HepG2 (cell line): ENCODE measurements around the gene RHOT2. TPM values are rescaled to one million over a fixed set of nuclear protein-coding genes. Genes with fewer than 3 reads are reported as not detected.
A peak's percentile ranks its signal among the peaks of the same experiment; 100 is the strongest.

Experiments
- KAT7 ChIP-seq: IDR thresholded peaks from 2 replicates; pipeline ENCODE4 v1.6.1; 2018; ENCODE audit warnings: borderline replicate concordance, missing compliant biosample characterization
- NFE2 ChIP-seq: sonication (generic); formaldehyde crosslinking; IDR thresholded peaks from 2 replicates; pipeline ENCODE4 v1.4.0; 2020; ENCODE audit warnings: missing genetic modification reagents
- PTBP1 ChIP-seq: fragments of 200-400 bp; formaldehyde crosslinking; IDR thresholded peaks from 2 replicates; pipeline ENCODE4 v1.6.1; 2018; ENCODE audit warnings: low read length, low read depth; ENCODE audit not compliant: poor library complexity, severe bottlenecking
- RARA ChIP-seq: IDR thresholded peaks from 2 replicates; pipeline ENCODE4 v1.6.1; 2016; ENCODE audit warnings: missing genetic modification reagents, missing compliant biosample characterization
- THYN1 ChIP-seq: sonication (generic); formaldehyde crosslinking; IDR thresholded peaks from 2 replicates; pipeline ENCODE4 v1.8.1; 2023; ENCODE audit warnings: low read depth, mild to moderate bottlenecking, moderate library complexity, missing genetic modification reagents, borderline replicate concordance
- ZNF20 ChIP-seq: sonication (generic); formaldehyde crosslinking; IDR thresholded peaks from 2 replicates; pipeline ENCODE4 v1.4.0; 2020; ENCODE audit warnings: mild to moderate bottlenecking, moderate library complexity, missing genetic modification reagents
- ZNF224 ChIP-seq: sonication (generic); formaldehyde crosslinking; IDR thresholded peaks from 2 replicates; pipeline ENCODE4 v1.5.0; 2020; ENCODE audit warnings: mild to moderate bottlenecking, missing genetic modification reagents
- ZNF251 ChIP-seq: sonication (generic); formaldehyde crosslinking; IDR thresholded peaks from 2 replicates; pipeline ENCODE4 v1.9.0; 2021; ENCODE audit warnings: mild to moderate bottlenecking, missing genetic modification reagents
- ZNF446 ChIP-seq: sonication (generic); formaldehyde crosslinking; IDR thresholded peaks from 2 replicates; pipeline ENCODE4 v1.5.0; 2020; ENCODE audit warnings: mild to moderate bottlenecking, missing genetic modification reagents
- ZNF674 ChIP-seq: sonication (generic); formaldehyde crosslinking; IDR thresholded peaks from 2 replicates; pipeline ENCODE4 v1.5.0; 2020; ENCODE audit warnings: low read depth, mild to moderate bottlenecking, missing genetic modification reagents
- ZNF747 ChIP-seq: sonication (generic); formaldehyde crosslinking; IDR thresholded peaks from 2 replicates; pipeline ENCODE4 v1.8.1; 2023; ENCODE audit warnings: missing genetic modification reagents, mild to moderate bottlenecking, borderline replicate concordance
- ZNF761 ChIP-seq: sonication (generic); formaldehyde crosslinking; conservative IDR thresholded peaks from 2 replicates; pipeline ENCODE4 v1.4.0; 2020; ENCODE audit warnings: mild to moderate bottlenecking, missing genetic modification reagents
- ZNF772 ChIP-seq: sonication (generic); formaldehyde crosslinking; IDR thresholded peaks from 2 replicates; pipeline ENCODE4 v1.5.0; 2020; ENCODE audit warnings: mild to moderate bottlenecking, missing genetic modification reagents
- ZNF781 ChIP-seq: sonication (generic); formaldehyde crosslinking; IDR thresholded peaks from 2 replicates; pipeline ENCODE4 v1.5.1; 2020; ENCODE audit warnings: borderline replicate concordance, mild to moderate bottlenecking, missing genetic modification reagents; ENCODE audit errors: not compliant biosample characterization
- polyA plus RNA-seq, 8 experiments: library from polyadenylated mRNA; depleted of rRNA in 3 of 8; stranded (reverse) in 7 of 8; unstranded in 1 of 8; fragments of >200 nt; fragmentation: Illumina TruSeq in 4 of 8; extraction: Trizol in 4 of 8; gene quantifications; 2 replicates each; pipeline versions ENCODE4 v1.2.1 to v1.2.3, GENCODE V29; 2011 to 2016; ENCODE audit warnings: low read depth in 4 of 8, missing spikeins in 1 of 8, mixed read lengths in 1 of 8; ENCODE audit not compliant: insufficient read depth in 1 of 8
- total RNA-seq, 5 experiments: library from RNA; depleted of rRNA; stranded (reverse); fragments of >200 nt; fragmentation: Illumina TruSeq; extraction: Trizol; gene quantifications; 2 replicates each; pipeline ENCODE4 v1.2.3, GENCODE V29; 2016; ENCODE audit warnings: low read depth in 1 of 5
- TF ChIP-seq, protein P1 (sequence below): sonication (generic); formaldehyde crosslinking; IDR thresholded peaks from 2 replicates; pipeline ENCODE4 v1.5.1; 2020; ENCODE audit warnings: mild to moderate bottlenecking, moderate library complexity, missing genetic modification reagents
- TF ChIP-seq, protein P2 (sequence below): sonication (generic); formaldehyde crosslinking; IDR thresholded peaks from 2 replicates; pipeline ENCODE4 v1.4.0; 2020; ENCODE audit warnings: low read depth, missing genetic modification reagents
- TF ChIP-seq, protein P3 (sequence below): sonication (generic); formaldehyde crosslinking; IDR thresholded peaks from 2 replicates; pipeline ENCODE4 v1.8.0; 2022; ENCODE audit warnings: low read depth, missing genetic modification reagents
- TF ChIP-seq, protein P4 (sequence below): sonication (generic); formaldehyde crosslinking; IDR thresholded peaks from 2 replicates; pipeline ENCODE4 v1.5.1; 2020; ENCODE audit warnings: missing genetic modification reagents, mild to moderate bottlenecking, borderline replicate concordance
- TF ChIP-seq, protein P5 (sequence below): sonication (generic); formaldehyde crosslinking; IDR thresholded peaks from 2 replicates; pipeline ENCODE4 v1.4.0; 2020; ENCODE audit warnings: low read depth, mild to moderate bottlenecking, missing genetic modification reagents

RHOT2 gene
- total and polyA plus RNA-seq, 2 of the 13 experiments (the other 11 are each of a cell fraction or from before 2014, with no cell fraction given), result 63.6 to 76.9 TPM

DNA sequence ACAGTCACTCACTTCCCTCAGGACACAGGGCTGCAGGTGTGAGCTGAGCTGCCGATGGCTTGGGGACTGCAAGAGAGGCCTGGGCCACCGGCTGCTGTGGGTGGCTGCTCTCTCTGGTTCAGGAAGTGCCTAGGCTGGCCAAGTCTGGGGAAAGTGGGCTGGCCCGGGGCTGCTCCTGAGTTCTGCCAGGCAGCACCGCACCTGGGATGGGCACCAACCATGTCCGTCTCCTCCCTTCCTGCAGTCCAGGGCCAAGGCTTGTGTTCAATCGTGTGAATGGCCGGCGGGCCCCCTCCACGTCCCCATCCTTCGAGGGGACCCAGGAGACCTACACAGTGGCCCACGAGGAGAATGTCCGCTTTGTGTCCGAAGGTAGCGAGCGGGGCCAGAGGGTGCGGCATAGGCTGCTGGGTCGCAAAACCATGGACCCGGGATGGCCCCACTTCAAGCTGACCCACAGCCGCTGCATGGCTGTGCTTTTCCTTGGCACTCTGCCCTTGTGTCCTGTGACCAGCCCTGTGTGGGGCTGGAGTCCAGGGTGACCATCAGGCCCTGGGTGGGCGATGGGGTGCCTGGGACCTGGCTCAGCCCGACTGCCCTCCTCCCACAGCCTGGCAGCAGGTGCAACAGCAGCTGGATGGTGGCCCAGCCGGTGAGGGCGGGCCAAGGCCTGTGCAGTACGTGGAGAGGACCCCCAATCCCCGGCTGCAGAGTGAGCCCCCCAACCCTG is 20.6 kb upstream of the RHOT2 start (continued):
- TF ChIP-seq ZNF446 (CRISPR knock-in tag) (no peak), PTBP1 (no peak), ZNF781 (CRISPR knock-in tag) (no peak), THYN1 (CRISPR knock-in tag) (no peak), ZNF772 (CRISPR knock-in tag) (no peak), ZNF761 (0 out of 2 replicates have a peak, but pooled peaks have one; percentile 3), ZNF251 (CRISPR knock-in tag) (no peak), KAT7 (CRISPR knock-in tag) (no peak), NFE2 (CRISPR knock-in tag) (no peak), RARA (CRISPR knock-in tag) (no peak), ZNF224 (CRISPR knock-in tag) (no peak), ZNF674 (CRISPR knock-in tag) (no peak), ZNF747 (no peak), ZNF20 (CRISPR knock-in tag) (no peak)
- TF ChIP-seq, protein P1, sequence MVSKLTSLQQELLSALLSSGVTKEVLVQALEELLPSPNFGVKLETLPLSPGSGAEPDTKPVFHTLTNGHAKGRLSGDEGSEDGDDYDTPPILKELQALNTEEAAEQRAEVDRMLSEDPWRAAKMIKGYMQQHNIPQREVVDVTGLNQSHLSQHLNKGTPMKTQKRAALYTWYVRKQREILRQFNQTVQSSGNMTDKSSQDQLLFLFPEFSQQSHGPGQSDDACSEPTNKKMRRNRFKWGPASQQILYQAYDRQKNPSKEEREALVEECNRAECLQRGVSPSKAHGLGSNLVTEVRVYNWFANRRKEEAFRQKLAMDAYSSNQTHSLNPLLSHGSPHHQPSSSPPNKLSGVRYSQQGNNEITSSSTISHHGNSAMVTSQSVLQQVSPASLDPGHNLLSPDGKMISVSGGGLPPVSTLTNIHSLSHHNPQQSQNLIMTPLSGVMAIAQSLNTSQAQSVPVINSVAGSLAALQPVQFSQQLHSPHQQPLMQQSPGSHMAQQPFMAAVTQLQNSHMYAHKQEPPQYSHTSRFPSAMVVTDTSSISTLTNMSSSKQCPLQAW, result no peak
- TF ChIP-seq, protein P2, sequence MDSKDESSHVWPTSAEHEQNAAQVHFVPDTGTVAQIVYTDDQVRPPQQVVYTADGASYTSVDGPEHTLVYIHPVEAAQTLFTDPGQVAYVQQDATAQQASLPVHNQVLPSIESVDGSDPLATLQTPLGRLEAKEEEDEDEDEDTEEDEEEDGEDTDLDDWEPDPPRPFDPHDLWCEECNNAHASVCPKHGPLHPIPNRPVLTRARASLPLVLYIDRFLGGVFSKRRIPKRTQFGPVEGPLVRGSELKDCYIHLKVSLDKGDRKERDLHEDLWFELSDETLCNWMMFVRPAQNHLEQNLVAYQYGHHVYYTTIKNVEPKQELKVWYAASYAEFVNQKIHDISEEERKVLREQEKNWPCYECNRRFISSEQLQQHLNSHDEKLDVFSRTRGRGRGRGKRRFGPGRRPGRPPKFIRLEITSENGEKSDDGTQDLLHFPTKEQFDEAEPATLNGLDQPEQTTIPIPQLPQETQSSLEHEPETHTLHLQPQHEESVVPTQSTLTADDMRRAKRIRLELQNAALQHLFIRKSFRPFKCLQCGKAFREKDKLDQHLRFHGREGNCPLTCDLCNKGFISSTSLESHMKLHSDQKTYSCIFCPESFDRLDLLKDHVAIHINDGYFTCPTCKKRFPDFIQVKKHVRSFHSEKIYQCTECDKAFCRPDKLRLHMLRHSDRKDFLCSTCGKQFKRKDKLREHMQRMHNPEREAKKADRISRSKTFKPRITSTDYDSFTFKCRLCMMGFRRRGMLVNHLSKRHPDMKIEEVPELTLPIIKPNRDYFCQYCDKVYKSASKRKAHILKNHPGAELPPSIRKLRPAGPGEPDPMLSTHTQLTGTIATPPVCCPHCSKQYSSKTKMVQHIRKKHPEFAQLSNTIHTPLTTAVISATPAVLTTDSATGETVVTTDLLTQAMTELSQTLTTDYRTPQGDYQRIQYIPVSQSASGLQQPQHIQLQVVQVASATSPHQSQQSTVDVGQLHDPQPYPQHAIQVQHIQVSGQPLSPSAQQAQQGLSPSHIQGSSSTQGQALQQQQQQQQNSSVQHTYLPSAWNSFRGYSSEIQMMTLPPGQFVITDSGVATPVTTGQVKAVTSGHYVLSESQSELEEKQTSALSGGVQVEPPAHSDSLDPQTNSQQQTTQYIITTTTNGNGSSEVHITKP (CRISPR knock-in tag), result no peak
- TF ChIP-seq, protein P3, sequence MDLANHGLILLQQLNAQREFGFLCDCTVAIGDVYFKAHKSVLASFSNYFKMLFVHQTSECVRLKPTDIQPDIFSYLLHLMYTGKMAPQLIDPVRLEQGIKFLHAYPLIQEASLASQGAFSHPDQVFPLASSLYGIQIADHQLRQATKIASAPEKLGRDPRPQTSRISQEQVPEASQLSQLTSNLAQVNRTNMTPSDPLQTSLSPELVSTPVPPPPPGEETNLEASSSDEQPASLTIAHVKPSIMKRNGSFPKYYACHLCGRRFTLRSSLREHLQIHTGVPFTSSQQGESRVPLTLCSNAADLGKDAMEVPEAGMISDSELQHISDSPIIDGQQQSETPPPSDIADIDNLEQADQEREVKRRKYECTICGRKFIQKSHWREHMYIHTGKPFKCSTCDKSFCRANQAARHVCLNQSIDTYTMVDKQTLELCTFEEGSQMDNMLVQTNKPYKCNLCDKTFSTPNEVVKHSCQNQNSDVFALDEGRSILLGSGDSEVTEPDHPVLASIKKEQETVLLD (CRISPR knock-in tag), result no peak
- TF ChIP-seq, protein P4, sequence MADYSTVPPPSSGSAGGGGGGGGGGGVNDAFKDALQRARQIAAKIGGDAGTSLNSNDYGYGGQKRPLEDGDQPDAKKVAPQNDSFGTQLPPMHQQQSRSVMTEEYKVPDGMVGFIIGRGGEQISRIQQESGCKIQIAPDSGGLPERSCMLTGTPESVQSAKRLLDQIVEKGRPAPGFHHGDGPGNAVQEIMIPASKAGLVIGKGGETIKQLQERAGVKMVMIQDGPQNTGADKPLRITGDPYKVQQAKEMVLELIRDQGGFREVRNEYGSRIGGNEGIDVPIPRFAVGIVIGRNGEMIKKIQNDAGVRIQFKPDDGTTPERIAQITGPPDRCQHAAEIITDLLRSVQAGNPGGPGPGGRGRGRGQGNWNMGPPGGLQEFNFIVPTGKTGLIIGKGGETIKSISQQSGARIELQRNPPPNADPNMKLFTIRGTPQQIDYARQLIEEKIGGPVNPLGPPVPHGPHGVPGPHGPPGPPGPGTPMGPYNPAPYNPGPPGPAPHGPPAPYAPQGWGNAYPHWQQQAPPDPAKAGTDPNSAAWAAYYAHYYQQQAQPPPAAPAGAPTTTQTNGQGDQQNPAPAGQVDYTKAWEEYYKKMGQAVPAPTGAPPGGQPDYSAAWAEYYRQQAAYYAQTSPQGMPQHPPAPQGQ (CRISPR knock-in tag), result no peak
- TF ChIP-seq, protein P5, sequence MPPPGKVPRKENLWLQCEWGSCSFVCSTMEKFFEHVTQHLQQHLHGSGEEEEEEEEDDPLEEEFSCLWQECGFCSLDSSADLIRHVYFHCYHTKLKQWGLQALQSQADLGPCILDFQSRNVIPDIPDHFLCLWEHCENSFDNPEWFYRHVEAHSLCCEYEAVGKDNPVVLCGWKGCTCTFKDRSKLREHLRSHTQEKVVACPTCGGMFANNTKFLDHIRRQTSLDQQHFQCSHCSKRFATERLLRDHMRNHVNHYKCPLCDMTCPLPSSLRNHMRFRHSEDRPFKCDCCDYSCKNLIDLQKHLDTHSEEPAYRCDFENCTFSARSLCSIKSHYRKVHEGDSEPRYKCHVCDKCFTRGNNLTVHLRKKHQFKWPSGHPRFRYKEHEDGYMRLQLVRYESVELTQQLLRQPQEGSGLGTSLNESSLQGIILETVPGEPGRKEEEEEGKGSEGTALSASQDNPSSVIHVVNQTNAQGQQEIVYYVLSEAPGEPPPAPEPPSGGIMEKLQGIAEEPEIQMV (CRISPR knock-in tag), result no peak
